Activated CD8-positive, alpha-beta memory T cell treated with anti-CD3 and anti-CD28 coated beads, Interleukin-2, amount 50 U/mL, for 1 hour (primary cell): Measurements from ENCODE around the gene HYKK.
A peak's percentile ranks its signal among the peaks of the same experiment; 100 is the strongest.
"Not testable (repeated sequence)": the region's sequence is repeated elsewhere in the genome, so short reads cannot be mapped to it uniquely, and the experiment has no call there.

Source experiments
- DNase-seq: peaks from one replicate; pipeline ENCODE4 v3.0.0-alpha.2; 2020; ENCODE audit errors: extremely low read depth

Gene HYKK

DNA sequence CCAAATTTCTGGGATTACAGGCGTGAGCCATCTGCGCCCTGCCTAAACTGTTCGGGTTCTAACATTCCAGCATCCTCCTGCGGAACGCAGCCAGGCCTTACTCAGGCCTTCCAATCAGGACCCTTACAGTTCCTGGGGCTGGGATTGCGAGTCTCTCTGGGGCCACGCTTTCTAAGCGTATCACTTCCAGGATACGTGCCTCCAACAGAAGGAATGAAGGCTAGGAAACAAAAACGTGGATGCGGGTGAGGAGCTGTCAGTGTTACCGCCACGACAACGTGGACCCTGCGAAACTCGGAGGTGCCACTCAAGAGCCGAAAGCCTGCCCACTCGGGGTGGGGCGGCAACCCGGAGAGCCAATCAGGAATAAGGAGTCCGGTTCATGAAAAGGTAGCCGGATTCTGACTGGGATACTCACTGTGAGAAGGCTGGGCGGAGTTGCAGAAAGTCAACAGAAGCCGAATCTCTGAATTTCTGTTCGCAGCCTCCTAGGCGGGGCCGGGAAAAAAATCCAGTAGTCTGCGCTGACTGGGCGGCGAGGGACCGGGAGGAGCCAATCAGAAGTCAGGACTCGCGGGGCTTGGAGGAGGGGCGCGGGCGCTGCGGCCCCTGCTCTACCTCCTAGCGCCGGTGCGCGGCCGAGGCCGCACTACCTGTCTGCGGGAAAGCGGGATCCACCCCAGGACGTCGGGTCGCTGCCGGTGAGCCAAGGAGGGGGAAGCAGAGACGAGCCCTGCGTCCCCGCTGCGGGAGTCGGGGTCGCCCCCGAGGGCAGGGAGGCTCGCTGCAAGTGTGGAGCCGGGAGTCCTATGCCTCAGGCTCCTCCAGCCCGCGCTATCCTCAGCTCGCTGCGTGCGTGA lies at the start of gene HYKK:
Gene HYKK (plus strand): TSS at position 607 of the 860 bp plus-strand sequence. CDS start 5,512 bp downstream, outside the sequence.
- peak; percentile 27 for DNase-seq

DNA sequence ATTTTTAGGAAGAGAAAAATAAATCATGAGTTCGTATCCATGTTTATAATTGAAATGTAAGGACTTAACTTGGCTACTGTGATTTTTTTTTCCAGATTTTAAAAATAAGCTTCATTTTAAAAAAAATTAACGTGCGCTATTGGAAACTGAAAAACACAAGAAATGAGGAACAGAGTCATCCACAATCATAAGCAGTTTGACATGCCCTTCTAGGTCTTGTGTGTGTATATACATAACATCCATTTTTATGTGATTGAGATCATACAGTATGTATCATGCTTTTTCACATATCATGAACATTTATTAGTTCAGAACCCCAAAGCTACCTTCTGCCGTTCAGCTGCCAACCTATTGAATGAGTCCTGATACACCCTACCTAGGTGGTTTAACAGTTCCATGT lies 46.6 kb upstream of the HYKK start:
- no peak for DNase-seq

DNA sequence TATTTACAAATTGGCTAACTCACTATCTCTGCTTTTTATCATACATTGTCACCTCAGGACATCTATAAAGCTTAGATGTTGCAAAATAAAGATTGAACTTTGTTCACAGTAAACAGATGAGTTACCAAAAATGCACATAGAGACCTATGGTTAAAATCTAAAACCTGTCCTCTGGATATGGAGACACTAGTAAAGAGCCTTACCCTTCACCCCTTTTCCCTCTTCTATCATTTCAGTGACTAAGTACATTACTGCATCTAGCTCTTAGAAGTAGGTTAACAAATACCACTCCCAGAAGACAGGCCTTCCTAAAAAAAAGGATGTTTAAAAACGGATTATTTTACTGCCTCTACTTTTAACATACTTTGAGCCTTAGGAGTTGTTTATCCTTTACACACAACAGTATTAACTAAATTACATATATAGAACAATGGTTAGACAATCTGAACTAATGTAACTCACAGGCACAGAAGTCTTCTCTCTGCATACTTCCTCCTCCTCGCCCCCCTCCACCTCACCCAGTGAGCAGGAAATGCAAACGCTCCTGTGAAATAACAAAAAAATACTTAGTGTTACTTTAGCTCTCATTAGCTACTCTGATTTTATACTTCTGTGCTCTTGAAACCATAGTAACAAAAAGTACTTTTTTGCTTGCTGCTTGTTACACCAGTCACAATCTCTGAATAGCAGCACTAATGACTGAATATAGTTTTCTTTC lies 46.0 kb upstream of the HYKK start:
- no peak for DNase-seq

DNA sequence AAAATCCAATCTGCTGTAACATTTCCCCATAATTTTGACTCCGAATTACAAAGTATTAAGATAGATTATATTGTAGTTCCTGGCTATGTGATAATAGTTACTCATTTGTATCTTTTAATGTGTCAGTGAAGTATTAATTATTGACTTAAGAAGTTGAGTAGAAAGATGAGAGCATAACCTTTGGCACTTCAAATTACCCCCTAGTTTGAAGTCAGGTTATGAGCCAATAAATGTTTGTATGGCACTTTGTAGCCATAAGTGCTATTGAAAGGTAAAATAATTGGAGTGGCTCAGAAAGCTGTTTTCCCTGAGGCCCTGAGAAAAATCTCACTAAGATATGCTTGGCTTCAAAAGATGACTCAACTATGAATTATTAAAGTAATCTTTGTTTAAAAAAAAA lies 38.3 kb upstream of the HYKK start:
- no peak for DNase-seq

DNA sequence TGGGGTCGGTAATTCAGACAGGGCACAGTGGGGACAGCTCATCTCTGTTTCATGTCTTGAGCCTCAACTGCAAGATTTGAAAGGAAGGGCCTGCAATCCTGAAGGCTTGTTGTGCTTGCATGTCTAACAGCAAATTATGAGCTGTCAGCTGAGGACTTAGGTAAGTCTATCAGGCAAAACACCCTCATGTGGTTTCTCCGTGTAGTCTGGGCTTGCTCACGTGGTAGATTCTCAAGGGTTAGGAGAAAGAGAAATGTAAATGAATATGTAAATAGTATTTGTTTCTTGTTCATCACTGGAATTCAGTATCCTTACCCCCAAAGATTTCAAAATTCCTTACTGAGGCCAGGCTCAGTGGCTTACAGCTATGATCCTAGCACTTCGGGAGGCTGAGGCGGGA lies 30.1 kb upstream of the HYKK start:
- no peak for DNase-seq

- DNase-seq, result no peak
These were observed 27.7 kb upstream of the HYKK start for GRCh38 chr15:78479650-78480049.

DNA sequence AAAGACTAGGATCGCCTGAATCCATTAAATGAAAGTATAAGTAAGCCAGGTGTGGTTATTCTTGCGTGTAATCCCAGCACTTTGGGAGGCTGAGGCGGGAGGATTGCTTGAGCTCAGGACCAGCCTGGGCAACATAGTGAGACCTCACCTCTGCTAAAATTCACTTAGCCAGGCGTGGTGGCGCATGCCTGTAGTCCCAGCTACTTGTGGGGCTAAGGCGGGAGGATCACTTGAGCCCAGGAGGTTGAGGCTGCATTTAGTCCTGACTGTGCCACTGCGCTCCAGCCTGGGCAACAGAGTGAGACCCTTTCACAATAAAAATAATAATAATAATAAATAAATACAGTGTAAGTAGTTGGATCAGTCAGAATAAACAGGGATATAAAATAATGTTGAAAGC lies 25.5 kb upstream of the HYKK start:
- no peak for DNase-seq

GRCh38 chr15:78492872-78493271 lies 14.5 kb upstream of the HYKK start:
- DNase-seq, result no peak

DNA sequence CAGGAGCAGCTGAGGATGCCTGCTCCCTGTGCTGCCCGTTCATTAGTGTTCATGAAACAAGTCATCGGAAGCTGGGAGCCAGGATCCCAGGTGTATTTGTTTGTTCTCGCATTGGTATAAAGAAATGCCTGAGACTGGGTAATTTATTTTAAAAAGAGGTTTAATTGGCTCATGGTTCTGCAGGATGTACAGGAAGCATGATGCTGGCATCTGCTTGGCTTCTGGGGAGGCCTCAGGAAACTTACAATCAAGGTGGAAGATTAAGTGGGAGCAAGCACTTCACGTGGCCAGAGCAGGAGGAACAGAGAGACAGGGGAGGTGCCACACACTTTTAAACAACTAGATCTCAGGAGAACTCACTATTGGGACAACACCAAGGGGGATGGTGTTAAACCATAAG lies 5.5 kb upstream of the HYKK start:
- no peak for DNase-seq

DNA sequence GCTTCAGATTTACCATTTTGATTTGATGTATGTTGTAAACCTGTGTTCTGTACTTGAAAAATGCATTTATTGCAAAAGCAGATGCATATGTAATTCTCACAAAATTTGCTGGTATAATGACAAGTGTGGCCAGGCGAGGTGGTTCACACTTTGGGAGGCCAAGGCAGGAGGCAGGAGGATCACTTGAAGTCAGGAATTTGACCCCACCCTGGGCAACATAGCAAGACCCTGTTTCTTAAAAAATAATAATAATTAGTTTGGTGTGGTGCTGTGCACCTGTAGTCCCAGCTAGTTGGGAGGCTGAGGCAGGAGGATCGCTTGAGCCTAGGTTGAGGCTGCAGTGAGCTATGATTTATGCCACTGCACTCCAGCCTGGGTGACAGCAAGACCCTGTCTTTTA lies 4.7 kb upstream of the HYKK start:
- DNase-seq, result no peak

DNA sequence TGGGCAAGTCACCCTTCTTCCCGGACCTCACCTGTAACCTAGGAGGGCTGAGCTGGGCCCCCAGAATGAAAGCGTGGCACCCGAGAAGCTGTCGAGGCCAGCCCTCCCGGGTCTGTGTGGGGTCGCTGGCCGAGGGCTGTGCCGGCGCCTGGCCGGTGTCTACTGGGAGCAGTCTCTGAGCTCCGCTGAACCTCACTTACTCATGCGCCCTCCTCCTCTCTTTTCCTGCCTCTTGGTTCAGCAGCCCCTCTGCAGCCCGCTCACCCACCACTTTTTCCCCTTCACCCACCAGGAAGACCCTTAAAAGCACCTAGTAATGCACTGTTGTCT lies 419 bp downstream of the HYKK start:
- peak; percentile 0 for DNase-seq

DNA sequence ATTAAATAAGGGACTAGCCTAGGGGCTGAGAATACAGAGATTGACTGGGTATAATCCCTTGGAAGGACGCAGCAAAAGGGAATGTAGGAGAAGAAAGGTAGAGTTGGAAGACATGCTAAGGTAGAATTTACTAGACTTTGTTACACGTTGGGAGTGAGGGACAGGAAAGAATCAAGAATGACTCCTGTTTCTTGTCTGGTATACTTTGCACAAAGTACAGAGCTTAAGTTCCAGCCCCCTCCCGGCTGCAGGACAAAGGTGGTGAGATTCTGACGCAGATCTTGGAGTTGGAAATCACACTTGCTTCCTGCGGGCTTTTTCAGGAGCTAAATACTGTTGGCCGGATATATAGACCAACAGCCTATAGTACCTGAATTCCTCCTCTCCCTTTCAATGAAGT lies 895 bp downstream of the HYKK start:
- no peak for DNase-seq

GRCh38 chr15:78509726-78510312 lies 2.4 kb downstream of the HYKK start:
- no peak for DNase-seq

DNA sequence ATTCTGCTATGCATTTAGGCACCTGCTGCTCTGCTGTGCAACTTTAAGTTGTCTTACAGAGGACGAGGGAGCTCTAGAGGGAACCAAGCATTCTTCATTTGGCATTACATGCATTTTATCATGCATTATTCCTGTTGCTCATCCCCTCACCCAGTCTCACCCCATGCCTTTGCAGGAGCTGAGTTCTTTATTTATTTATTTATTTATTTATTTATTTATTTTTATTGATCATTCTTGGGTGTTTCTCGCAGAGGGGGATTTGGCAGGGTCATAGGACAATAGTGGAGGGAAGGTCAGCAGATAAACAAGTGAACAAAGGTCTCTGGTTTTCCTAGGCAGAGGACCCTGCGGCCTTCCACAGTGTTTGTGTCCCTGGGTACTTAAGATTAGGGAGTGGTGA lies 12.7 kb downstream of the HYKK start:
- not testable (repeated sequence) for DNase-seq

GRCh38 chr15:78524230-78524629 lies 16.9 kb downstream of the HYKK start:
- DNase-seq, result no peak

- no peak for DNase-seq
These were observed 19.9 kb downstream of the HYKK start for GRCh38 chr15:78527325-78527724.

DNA sequence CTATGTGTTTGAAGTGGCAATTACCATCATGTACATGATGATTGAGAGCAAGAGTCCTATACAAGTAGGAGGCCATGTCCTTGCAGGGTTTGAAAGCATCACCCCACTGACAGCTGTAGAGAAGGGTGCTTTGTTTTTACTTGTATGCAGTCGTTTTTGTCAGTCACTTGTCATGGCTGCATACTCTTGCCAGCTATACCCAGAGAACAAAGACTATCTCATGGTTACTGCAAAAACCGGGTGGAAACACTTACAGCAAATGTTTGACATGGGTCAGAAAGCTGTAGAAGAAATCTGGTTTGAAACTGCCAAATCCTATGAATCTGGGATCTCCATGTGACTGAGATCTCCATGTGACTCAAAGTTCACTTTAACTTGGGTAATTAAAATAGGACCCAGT lies 26.0 kb downstream of the HYKK start:
- DNase-seq, result no peak

DNA sequence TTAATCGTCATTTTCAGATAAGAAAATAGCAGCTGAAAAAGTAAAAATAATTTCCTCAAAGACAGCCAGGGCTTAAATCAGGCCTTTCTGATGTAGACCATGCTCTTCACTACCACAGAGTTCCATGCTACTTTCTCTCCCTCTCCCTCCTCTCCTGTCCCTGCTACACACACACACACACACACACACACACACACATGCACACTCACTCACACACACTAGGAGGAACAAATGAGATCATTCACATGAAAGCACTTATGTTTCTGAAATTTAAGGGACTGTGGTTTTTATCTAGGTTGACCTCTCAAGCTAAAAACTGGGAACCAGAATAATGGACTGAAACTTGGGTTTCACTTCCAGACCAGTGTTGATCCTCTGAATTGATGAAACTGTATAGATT lies 28.8 kb downstream of the HYKK start:
- no peak for DNase-seq

DNA sequence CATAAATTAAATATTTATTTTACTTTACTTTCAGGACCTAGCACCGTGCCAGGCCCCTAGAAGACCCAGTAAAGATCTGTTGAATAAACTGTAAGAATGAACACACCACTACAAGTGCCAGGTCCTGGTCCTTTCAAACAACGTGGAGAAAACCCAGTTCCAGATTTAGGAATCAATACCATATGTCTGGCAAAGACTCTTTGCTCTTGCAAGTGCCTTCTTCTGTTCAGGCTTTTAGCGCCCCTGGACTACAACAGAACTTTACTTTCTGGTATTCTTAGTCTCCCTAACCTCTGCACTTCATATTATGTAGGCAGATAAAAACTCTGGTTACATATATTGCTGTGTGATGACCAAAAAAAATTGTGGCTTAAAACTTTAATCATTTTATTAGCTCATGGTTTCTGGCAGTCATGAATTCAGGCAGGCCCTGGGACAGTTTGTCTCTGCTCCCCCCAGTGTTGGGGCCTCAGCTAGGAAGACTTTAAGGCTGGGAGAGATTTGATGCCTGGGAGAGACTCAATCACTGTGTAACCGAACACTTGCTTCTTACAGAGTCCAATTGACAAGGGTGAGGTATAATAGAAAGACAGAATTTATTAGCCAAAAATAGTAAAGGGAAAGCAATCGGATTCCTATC lies 30.0 kb downstream of the HYKK start:
- DNase-seq, result no peak

DNA sequence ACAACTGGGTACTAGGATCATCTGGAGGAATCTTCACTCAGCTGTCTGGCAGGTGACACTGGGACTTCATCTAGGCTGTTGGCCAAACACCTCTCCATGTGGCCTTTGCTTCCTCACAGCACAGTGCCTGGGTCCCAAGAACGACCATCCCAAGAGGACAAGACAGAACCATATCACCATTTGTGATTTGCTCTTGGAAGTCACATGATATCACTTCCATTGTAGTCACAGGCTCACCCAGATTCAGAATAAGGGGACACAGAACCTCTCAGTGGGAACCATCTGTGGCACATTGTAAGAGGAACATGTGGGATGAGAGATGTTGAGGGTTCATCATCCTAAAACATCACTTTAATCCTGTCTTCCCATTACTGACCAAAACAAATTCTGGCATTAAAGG lies 31.0 kb downstream of the HYKK start:
- DNase-seq, result no peak

DNA sequence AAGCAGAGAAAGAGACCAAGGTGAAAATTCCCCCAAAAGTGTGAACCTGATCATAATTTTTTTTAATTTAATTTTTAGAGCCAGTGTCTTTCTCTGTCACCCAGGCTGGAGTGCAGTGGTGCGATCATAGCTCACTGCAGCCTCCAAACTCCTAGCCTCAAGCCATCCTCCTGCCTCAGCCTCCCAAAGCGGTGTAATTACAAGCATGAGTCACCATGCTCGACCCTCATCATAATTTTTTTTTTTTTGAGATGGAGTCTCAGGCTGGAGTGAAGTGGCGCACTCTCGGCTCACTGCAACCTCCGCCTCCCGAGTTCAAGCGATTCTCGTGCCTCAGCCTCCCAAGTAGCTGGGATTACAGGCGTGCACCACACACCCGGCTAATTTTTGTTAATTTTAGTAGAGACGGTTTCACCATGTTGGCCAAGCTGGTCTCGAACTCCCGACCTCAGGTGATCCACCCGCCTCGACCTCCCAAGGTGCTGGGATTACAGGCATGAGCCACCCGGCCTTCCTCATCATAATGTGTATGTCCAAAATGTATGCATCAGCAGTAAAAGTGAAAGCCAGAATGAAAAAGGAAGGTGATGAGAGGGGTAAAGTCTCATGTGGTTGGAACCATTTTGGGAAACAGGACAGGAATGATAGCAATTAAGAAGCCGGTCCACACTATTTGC lies 32.2 kb downstream of the HYKK start:
- DNase-seq, result not testable (repeated sequence)
